Panc1 (cell line): Measurements from ENCODE around the gene GEMIN7.

Experiments used
- POLR2AphosphoS5 ChIP-seq: IDR thresholded peaks from 2 replicates; pipeline ENCODE4 v1.6.1; 2012; ENCODE audit warnings: mild to moderate bottlenecking, low read depth, low read length, moderate library complexity
- SIN3A ChIP-seq: IDR thresholded peaks from 2 replicates; pipeline ENCODE4 v1.6.1; 2012; ENCODE audit warnings: low read depth, mild to moderate bottlenecking, low read length, moderate library complexity, borderline replicate concordance; ENCODE audit not compliant: insufficient read depth

DNA sequence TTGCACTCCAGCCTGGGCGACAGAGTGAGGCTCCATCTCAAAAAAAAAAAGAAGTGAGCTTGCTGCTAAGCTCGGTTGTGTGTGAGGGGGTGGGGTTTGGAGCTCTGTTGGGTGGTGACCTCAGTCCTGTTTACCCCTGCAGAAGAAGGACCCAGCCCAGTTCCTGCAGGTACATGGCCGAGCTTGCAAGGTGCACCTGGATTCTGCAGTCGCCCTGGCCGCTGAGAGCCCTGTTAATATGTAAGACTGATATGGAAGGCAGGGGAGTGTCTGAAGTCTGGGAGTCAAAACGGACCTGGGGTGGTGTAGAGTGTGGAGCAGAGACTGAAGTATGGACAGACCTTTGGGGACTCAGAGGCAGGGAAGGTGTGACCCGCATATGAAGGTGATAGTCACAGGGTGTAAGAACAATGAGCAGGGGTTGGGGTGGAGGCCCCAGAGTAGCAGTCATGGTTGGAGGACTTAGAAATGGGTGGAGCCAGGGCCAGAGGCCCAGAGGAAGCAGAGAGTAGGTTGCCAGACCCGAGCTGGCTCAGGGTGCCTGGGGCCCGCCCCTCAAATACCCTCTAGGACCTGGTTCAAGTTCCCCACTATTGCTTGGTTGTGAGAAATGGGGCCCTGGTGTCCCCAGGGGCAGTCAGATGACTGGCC, 27.0 kb upstream of the GEMIN7 start:
- TF ChIP-seq POLR2AphosphoS5 (no peak), SIN3A (no peak)
